HG03571 (cell line): ENCODE measurements around the gene MED9.

Experiments used
- ATAC-seq: cut with Tn5 transposase; IDR thresholded peaks from one replicate; pipeline ENCODE4 v1.9.1; 2021; ENCODE audit not compliant: unreplicated experiment

MED9 gene

DNA sequence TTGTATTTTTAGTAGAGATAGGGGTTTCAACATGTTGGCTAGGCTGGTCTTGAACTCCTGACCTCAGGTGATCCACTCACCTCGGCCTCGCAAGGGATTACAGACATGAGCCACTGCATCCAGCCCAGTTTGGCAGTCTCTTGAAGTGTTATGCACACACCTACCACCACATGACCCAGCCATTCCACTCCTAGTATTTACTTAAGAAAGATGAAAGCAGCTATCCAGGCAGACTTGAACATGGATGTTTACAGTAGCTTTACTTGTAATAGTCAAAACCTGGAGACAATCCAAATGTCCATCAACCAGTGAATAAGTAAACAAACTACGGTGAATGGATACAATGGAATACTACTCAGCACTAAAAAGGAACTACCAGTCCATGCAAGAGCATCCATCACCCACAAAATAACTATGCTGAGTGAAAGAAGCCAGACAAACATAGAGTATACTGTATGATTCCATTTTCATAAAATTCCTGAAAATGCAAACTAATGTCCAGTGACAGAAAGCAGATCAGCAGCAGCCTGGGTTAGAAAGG lies 57.2 kb downstream of the MED9 start:
- ATAC-seq = no peak

DNA sequence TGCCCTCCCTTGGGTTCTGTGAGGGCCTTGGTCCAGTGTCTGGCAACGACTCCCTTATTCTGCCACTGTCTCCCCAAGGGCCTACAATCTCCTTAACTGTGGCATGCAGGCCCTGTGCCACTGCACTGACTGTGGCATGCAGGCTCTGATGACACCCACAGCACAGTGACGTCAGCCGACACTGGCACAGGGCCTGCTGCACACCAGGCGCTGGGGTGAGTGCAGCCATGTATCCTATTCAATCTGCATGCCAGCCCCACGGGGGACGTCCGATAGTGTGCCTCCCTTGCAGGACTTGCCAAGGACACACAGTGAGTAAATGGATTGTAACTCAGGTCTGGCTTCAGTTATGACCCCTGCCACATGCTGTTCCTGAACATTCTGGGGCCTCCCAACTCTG lies 59.2 kb downstream of the MED9 start:
- ATAC-seq = no peak

DNA sequence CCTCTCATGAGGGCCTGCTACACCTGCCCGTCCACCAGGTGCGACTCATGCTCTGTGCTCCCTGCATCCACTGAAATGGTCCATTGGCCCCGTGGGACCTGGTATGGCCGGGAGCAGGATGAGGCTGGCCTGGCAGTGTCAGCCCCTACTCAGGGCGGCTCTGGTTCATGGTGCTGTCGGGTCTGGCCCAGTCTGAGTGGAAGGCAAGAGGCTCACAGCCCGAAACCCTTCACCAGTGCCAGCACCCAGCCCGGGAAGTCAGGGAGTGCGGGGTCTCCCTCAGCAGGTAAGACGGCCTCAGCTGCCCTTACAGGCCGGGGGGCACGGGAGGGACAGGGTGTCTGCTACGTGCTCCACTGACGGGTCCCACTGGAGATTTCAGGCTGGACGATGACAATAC lies 59.9 kb downstream of the MED9 start:
- ATAC-seq = no peak

DNA sequence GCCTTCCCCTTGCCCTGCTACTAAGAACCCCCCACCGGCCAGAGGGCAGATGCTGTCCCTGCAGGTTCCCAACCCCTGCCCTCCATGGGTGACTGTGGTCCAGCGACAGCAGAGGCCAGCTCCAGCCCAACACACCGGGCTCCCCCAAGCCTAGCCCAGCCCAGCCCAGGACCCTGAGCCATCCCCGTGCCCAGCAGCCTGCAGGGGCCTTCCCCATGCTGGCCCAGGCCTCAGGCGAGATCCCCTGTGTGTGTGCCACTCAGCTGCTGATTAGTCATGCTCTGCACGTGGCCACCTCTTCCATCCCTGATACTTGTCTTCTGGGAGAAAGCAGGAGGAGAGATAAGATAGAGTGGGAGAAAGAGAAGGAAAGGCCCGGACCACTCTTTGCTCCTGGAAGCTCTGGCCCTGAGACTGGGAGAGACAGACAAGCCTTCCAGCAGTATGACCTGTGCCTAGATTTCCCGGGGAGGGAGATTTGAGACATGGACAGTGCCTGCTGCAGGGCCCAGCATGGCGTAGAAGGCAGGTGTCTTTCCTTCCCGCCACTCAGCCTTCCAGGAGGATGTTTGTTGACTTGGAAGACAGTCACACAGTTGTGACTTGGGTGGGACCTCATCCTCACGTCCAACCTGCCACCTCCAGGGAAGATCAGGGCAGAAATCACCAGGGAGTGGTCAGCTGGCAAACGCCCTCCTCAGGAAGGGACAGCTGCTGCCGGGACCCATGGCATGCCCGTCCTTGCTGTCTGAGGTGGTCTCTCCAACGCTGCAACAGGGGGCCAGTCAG lies 60.7 kb downstream of the MED9 start:
- no peak for ATAC-seq

DNA sequence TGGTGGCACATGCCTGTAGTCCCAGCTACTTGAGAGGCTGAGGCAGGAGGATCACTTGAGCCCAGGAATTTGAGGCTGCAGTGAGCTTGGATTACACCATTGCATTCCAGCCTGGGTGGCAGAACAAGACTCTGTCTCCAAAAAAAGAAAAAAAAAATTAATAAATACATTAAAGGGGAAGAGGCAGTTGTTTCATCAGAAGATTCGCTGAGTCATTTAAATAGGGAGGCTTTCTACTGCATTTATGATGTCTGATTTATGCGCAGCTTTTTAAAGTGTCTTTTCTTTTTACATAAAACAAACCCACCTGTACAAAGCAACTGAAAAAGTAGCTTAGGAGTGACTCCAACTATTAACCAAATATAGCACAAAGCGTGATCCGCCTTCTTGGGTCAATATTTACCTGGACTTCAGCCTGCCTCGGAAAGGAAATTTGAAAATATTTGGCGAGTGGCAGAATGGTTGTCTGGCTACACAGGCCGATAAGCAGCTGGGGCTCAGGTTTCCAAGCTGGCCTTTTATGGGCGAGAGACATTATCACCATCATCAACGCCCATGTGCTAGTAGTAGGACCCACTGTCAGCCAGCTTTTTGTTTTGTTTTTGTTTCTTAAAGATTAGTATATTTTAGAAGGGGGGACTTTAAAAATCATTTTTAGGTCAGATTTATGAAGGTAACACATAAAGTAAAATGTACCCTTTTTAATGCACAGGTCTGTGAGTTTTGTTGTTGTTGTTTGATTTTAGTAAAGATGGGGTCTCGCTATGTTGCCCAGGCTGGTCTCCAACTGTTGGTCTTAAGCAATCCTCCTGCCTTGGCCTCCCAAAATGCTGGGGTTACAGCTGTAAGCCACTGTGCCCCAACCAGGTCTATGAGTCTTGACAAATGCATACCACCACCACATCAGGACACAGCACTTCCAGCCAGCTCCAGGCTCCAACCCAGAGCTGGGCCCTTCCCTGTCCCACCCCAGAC lies 61.9 kb downstream of the MED9 start:
- no peak for ATAC-seq

DNA sequence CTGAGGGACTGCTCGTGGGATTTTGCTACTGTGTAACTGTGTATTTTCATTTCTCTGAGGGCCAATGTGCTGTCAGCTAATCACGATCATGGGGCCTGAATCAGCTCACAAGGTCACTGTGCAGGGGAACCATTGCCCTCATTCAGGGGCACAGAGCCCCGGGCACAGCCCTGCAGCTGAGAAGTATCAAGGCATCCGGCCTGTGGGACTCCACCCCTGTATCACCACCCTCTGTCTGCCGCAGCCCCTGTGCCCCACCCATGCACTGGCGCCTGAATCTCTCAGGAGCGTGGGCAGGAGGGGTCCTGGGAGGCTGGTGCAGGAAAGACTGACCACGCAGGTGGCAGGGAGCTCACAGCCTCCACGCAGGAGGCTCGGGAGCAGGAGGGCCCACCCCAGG lies 62.8 kb downstream of the MED9 start:
- ATAC-seq = no peak

DNA sequence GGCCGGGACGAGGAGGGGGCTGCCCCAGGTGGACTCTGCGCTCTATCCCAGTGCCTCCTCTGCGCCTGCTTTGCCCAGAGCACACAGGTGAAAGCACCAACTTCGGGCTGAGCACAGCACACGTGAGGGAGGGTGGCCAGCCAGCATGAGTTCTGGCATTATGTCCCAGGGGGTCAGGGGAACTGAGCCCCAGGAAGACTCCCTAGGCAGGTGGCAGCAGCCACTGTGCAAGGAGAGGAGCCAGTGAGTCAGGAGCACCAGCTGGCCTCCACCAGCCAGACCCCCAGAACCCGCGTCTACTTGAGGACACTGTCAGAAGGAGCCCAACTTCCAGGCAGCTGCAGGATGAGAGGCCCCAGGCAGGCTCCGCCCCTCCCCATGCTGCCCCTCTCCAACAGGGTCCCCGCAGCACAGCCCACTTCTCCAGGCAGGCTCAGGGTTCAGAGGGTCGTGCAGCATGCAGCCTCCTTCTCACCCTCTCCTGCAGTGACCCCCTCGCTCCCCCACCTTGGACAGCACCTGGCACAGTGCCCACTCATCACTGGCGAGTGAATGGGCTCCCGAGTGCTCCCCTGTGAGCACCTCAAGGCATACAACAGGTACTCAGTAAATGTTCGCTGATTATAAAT lies 63.6 kb downstream of the MED9 start:
- ATAC-seq = no peak

DNA sequence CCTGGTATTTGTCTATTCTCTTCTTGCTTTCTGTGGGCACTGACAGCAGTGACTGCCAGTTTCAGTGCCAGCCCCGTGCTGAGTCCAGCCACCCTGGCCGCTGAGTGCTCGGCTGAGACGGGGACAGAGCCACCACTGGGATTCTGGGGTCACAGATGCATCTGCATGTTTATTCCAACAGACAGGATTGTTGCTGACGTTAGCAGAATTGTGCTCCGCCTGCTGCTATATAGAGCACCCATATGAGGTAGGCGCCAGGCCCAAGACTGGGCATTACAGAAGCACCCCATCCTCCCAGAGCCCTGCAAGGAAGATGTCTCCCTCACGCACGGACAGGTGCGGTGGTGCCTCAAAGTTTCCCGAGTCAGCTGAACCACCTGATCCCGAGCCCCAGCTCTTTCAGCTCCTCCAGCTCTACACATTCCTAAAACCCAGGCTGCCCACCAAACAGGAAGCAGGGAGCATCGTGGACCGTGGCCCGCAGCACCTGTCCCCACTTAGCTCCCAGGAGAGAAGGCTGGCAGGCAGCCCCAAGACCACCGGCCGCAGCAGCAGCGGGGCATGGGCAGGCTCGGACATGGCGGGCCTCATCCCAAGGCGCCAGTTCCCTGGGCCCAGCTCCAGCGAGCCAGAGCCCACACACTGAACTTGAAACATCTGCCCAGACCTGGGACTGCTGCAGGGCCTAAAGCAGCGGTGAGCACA lies 64.3 kb downstream of the MED9 start:
- no peak for ATAC-seq

DNA sequence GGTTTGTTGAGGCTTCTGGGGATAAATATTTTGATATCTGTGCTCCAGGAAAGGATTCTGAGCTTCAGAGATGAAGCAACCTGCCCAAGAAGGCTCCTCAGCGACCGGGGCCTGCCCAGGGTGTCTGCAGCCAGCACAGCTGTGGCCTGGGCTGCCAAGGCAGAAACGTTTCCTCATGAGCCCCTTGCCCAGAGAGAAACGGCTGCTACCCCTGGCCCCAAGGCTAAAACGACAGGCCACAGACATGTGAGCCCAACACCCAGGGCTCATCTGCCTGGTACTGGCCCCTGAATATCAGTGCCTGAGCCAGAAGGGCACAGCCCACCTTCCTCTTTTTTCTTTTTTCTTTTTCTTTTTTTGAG lies 64.8 kb downstream of the MED9 start:
- ATAC-seq = no peak
